DMS 273 treated with DMSO at 0.1 percent for 48 hours (cell line): ENCODE results near the gene ARID3A.
"Not testable (repeated sequence)": the region's sequence is repeated elsewhere in the genome, so short reads cannot be mapped to it uniquely, and the experiment has no call there.

Experiments
- DNase-seq: peaks from one replicate; lab custom pipeline; 2025; lab: John Stamatoyannopoulos, UW

Gene ARID3A, protein sequence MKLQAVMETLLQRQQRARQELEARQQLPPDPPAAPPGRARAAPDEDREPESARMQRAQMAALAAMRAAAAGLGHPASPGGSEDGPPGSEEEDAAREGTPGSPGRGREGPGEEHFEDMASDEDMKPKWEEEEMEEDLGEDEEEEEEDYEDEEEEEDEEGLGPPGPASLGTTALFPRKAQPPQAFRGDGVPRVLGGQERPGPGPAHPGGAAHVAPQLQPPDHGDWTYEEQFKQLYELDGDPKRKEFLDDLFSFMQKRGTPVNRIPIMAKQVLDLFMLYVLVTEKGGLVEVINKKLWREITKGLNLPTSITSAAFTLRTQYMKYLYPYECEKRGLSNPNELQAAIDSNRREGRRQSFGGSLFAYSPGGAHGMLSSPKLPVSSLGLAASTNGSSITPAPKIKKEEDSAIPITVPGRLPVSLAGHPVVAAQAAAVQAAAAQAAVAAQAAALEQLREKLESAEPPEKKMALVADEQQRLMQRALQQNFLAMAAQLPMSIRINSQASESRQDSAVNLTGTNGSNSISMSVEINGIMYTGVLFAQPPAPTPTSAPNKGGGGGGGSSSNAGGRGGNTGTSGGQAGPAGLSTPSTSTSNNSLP

DNA sequence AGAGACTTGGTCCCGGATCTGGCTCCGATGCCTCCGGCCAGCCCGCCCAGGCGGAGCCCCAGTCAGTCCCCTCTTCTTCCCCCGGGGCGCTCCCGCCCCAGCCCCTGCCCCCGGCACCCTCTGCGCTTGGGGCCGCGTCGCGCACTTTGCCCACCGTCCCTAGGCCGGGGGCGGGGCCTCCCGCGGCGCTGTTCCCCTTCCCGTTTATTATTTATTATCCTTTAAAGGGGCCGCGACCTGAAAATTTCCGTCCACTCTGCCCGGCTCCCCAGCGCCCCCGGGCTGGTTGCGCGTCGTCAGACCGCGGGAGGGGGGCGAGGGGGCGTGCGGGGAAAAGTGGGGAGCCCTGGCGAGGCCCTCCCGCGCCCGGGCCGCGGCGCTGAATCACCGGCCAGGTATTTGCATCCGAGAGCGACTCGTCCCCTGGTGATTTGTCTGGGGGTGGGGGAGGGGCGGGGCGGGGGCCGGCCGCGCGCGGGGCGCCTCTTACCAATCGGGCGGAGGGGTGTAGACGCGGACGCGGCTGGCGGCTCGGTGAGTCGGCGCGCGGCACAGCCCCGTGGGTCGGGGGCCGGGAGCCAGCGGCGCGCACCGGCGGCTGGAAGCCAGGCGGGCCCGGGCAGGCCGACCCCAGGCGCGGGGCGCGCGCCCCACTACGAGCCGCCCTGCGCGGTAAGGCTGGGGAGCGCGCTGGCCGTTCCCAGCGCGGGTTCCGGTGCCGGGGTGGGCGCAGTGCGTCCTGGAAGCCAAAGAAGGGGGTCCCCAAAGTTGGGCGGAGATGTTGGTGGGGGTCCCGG is at the start of gene ARID3A:
Gene ARID3A (plus strand): TSS at position 510 of the 797 bp plus-strand sequence. CDS start 3,494 bp downstream, outside the sequence.
- peak; percentile 60 for DNase-seq

DNA sequence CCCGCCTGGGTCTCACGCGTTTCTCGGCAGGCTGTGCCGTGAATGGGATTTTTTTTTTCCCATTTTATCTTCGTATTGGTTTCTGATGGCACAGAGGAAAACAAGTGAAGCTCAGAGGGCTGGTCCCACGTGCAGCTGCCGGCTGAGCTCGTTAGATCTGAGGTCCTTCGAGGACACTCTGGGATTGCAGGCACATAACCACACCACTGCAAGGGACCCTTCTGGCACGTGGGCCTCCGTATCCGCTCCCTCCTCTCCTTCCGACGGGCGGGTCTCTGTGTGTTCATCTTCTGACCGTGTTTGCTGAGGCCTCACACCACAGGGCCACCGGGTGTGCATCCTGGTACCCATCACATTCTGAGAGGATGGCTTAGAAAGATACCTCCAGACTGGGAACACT is 49.7 kb upstream of the ARID3A start:
- no peak for DNase-seq

DNA sequence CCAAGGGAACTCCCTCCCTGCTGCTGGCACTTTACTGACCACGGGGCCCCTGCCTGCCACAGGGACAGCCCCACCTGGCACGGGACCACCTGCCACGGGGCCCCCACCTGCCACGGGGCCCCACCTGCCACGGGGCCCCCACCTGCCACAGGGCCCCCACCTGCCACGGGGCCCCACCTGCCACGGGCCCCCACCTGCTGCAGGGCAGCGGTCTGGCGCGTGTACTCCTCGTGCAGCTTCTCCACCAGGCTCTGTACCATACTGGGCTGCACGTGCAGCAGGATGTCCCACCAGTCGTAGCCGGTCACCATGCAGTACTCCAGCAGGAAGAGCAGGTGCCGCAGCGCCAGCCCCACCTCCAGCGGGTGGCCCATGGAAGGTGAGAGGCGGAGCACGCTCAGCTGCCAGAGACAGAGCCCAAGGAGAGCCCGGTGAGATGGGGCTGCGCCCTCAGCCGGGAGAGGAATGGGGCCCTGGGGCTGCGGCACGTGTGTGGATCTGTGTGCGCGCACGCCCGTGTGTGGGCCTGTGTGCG is 49.0 kb upstream of the ARID3A start:
- DNase-seq: no peak

DNA sequence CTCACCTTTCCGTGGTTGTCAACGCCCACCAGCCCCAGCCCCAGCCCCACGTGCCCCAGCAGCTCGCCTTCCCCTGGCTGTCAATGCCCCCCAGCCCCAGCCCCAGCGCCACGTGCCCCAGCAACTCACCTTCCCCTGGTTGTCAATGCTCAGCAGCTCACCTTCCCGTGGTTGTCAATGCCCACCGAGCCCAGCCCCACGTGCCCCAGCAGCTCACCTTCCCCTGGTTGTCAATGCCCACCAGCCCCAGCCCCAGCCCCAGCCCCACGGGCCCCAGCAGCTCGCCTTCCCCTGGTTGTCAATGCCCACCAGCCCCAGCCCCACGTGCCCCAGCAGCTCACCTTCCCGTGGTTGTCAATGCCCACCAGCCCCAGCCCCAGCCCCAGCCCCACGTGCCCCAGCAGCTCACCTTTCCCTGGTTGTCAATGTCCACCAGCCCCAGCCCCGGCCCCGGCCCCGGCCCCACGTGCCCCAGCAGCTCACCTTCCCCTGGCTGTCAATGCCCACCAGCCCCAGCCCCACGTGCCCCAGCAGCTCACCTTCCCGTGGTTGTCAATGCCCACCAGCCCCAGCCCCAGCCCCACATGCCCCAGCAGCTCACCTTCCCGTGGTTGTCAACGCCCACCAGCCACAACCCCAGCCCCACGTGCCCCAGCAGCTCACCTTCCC is 47.7 kb upstream of the ARID3A start:
- DNase-seq: not testable (repeated sequence)

DNA sequence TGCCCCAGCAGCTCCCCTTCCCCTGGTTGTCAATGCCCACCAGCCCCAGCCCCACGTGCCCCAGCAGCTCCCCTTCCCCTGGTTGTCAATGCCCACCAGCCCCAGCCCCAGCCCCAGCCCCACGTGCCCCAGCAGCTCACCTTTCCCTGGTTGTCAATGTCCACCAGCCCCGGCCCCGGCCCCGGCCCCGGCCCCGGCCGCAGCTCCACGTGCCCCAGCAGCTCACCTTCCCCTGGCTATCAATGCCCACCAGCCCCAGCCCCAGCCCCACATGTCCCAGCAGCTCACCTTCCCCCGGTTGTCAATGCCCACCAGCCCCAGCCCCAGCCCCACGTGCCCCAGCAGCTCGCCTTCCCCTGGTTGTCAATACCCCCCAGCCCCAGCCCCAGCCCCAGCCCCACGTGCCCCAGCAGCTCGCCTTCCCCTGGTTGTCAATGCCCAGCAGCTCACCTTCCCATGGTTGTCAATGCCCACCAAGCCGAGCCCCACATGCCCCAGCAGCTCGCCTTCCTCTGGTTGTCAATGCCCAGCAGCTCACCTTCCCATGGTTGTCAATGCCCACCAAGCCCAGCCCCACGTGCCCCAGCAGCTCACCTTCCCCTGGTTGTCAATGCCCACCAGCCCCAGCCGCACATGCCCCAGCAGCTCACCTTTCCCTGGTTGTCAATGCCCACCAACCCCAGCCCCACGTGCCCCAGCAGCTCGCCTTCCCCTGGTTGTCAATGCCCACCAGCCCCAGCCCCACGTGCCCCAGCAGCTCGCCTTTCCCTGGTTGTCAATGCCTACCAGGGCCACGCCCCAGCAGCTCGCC is 46.9 kb upstream of the ARID3A start:
- DNase-seq: not testable (repeated sequence)

DNA sequence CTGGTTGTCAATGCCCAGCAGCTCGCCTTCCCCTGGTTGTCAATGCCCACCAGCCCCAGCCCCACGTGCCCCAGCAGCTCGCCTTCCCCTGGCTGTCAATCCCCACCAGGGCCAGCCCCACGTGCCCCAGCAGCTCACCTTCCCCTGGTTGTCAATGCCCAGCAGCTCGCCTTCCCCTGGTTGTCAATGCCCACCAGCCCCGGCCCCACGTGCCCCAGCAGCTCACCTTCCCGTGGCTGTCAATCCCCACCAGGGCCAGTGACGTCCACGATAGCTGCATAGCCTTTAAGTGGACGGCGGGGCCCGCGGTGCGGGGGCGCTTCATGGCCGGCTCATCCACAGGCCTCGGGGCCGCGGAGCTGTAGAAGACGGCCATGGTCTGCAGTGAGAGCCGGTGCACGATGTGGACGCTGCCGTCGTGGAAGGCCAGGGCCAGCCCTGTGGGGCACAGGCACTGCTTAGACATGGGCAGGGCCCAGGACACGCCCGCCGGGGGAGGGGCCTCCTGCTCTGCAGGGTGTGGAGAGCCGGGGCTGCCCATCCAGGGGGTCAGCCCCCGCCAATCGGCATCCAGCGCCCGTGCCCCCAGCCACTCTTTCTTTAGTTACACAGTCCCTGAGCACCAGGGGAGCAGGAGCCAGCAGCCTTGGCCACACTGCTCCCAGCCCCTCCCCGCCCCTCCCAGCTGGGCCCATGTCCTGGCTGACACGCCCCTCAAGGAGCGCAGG is 46.0 kb upstream of the ARID3A start:
- no peak for DNase-seq

DNA sequence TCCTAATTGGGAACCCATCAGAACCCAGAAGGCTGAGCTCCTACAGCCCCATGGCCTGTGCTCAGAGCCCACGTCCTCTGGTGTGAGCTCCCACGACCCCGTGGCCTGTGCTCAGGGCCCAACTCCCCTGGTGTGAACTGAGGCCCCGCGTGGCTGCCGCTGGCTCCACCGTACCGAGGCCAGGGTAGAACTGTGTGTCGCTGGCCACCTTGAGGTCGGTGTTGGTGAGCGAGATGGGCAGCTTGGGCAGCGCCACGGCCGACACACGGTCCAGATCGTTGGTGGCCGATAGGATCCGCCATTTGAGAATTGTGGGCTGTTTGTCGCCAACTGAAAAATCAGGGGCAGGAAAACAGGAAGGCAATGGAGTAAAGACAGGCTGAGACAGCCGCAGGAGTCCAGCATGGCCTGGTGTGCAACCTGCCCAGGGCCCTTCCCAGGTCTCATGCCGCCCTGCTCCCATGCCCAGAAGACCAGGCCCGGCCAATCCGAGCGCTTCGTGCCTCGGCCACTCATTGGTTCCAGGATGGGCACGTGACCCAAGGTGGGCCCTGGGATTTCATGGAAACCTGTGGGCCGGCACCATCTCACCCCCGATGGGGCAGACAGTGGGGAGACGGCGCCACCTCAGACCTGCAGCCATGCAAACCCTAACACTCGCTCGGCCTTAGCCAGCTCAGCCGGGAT is 44.3 kb upstream of the ARID3A start:
- DNase-seq: no peak

DNA sequence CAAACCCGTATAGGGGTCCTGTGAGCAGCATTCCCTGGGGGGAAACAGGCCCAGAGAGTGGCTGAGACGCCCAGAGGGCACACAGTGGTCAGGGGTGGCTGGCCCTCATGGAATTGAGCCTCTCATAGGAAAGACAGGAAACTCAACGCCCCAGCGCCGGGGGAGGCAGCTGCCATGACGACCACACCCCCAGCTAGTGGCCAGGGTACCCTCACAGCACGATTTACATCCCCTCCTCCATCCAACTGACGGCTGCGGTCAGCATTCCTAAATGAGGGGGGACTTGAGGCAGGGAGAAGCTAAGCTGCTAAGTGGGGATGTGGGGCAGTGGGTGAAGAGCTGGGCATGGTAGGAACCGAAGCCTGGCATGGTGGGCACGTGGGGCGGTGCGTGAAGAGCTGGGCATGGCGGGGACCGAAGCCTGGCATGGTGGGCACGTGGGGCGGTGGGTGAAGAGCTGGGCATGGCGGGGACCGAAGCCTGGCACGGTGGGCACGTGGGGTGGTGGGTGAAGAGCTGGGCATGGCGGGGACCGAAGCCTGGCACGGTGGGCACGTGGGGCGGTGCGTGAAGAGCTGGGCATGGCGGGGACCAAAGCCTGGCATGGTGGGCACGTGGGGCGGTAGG is 42.9 kb upstream of the ARID3A start:
- no peak for DNase-seq

DNA sequence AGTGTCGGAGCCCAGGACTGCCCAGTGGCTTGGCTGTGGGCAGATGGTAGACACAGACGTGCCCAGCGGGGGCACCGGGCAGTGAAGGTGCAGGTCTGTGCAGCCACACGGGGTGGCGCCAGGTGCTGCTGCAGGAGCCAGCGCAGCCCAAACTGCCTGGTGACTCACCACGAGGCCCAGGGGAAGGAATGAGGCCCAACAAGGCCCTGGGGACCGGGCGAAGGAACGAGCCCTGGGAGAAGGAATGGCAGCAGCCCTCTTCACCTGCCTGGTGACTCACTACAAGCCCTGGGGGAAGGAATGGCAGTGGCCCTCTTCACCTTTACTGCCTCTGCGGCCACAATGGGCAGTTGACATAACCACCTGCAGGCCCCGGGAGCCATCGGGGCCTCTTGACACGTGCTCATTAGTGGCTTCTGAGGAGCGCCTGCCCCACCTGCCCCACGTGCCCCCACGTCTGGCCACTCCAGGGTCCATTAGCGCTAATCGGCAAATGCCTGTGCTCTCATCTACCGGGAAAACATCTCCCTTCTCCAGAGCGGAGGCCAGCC is 42.1 kb upstream of the ARID3A start:
- no peak for DNase-seq

DNA sequence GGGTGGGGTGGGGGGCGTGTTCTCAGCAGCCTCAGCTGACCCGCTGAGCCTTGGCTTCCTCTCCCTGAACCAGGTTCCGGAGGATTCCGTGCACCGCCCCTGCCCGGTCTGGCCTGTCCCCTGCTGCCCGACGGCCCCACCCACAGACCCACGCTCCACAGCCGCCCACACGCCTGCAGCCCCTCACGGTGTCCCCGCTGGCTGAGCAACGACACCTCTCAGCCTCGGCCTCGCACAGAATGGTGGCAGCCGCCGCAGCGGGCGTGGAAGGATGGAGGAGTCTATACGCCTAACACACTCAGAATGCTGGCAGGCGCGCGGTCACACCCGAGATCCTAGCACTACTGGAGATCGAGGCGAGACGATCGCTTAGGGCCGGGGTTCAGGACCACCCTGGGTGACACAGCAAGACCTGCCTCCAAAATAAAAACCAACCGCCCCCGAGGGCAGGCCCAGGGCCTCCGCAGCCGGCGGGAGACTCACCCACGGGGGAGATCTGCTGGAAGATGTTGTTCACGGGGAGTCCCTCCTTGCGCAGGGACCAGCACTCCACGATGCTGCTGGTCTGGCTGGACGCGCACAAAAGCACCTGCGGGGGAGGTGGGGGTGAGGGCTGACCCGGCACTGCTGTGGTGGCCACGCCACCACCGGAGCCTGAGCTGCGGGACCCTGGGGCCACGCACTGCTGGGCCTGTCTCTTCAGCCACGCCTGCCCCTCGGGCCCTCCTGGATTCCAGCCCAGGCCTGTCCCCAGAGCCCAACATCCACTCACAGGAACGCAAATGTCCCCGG is 41.2 kb upstream of the ARID3A start:
- DNase-seq: no peak

DNA sequence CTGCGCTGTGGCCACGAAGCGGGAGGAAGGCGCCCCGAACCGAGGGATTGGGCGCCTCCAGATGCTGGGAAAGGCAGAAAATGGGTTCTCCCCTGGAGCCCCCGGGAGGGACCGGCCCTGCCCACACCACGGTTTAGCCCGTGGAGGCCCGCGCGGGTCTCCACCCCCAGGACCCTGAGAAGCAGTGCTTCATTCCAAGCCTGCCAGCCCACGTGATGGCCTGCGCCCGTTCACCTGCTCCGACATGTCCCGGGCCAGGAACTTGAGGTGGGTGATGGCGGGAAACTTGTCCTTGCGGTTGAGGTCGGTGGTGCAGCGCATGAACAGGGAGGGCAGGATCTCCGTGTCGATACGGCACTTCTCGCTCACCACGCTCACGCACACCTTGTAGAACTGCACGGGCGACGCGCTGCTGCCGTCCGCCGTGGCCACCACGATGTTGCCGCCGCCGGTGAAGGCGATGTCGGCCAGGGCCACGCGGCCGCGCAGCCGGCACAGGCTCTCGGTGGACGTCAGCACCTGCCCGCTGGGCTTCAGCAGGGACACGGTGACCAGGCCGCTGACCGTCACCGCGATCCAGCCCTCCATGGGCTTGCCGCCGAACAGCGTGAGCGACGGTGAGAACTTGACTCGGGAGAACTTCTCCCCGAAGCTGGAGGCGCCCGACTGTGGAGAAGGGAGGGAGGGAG is 40.2 kb upstream of the ARID3A start:
- DNase-seq: no peak

DNA sequence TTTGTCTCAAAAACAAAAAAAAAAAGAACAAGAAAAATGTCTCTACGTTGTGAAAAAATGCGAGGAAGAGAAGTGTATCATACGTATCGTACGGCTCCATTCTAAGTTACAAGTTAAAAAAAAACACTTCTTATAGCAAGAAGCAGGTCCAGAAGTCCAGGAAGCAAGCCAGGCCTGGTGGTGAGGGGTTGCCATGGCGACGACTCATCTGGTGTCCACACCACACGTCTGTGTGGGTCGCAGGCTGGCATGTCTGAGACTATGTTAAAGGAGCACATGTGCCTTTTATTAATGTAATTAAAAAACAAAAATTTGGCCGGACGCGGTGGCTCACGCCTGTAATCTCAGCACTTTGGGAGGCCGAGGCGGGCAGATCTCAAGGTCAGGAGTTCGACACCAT is 38.8 kb upstream of the ARID3A start:
- no peak for DNase-seq

DNA sequence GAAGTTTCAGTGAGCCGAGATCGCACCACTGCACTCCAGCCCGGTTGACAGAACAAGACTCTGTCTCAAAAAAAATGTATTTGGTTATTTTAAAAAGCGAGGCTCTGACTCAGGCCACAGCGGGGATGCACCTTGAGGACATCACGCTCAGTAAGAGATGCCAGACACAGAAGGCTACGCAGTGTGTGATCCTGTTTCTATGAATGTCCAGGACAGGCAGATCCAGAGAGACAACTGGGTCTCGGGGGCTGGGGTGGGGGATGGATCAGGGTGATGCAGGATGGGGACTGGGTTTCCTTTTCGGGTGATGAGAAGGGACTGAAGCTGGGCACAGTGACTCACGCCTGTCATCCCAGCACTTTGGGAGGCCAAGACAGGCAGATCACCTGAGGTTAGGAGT is 38.2 kb upstream of the ARID3A start:
- no peak for DNase-seq

DNA sequence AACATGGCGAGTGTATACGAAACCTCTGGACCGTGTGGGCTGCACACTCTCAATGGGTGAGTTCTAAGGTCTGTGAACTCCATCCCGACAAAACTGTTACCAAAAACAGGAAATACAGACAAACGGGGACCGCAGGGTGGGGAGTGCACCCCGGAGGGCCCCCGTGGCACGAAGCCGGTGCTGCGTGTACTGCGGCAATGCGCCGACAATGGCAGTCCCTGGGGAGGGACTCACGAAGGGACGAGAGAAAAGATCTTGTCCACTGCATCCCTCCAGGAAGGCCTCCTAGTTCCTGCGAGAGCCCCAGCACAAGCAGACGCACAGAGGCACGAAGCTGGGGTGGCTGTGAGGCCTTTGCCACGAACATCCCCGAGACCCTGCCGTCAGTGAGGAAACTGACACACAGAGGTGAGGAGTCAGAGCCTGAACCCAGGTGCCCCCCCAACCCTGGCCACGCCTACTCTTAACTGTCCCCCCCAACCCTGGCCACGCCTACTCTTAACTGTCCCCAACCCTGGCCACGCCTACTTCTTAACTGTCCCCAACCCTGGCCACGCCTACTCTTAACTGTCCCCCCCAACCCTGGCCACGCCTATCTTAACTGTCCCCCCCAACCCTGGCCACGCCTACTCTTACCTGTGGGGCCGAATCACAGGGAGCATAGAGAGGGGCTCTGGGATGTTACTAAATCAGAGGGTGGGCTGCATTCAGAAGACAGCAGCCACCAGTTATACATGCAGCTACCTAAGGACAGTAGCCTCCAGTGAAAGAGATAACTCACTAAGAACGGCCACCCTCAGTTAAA is 37.1 kb upstream of the ARID3A start:
- no peak for DNase-seq

DNA sequence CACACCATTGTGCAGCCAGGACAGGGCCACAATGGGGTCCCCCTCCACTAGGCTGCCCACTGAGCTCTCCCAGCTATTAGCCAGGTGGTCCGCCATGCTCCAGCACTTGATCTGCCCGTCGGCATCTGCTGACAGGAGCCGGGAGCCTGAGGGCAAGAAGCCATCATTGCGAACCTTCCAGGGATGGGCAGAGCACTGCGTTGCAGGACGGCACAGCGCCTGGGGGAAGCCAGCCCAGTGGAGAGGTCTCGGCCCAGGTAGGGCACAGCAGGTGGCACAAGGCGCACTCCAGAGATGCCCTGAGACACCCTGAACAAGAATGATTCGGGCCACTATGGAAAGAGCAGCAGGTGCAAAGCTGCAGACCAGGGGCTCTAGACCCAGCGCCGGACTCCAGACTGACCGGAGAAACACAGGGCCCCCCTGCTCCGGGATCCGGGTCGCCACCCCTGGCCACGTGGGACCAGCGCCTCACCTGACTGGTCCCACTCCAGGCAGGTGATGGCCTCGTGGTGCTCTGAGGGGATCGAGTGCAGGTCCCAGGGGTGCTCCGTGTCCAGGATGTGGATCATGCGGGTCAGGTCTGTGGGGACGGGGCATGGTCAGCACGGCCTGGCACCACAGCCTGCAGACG is 36.1 kb upstream of the ARID3A start:
- no peak for DNase-seq

DNA sequence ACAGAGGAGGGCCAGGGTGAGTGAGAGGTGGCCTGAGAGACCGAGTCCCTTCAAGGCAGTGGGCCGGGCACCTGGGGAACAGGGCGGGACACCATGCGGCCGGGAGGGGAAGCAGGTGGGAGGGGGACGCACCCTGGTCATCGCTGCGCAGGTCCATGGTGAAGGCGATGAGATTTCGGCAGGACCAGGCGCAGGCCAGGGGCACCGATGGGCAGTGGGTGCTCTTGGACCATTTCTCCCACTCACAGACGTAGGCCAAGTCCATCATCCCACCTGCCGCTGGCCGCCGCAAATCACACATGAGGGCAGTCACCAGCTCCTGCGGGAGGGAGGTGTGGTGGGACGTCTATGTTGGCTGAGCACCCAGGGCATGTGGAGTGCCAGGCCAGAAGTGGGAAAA is 35.0 kb upstream of the ARID3A start:
- DNase-seq: no peak
